Astrocyte (in vitro differentiated cells and primary cell): Measurements from ENCODE around the gene CNN1. TPM values are rescaled to one million over a fixed set of nuclear protein-coding genes. Genes with fewer than 3 reads are reported as not detected.

ENCODE experiments used
- DNase-seq: peaks from one replicate; pipeline ENCODE4 v3.0.0-alpha.2; 2010; ENCODE audit warnings: low read depth
- FAIRE-seq: peaks from 2 replicates; lab custom pipeline; 2011; peaks lifted over from hg19 to GRCh38; lab: Jason Lieb, UNC
- H2AFZ ChIP-seq: 2 replicates; pipeline ENCODE4 v1.6.0; 2012; ENCODE audit warnings: low read depth, low read length, inconsistent platforms
- H3K27ac ChIP-seq: 2 replicates; pipeline ENCODE4 v1.5.1; 2011; ENCODE audit warnings: low read depth, low read length, inconsistent platforms
- H3K27me3 ChIP-seq: 2 replicates; pipeline ENCODE4 v1.6.0; 2011; ENCODE audit warnings: low read length, inconsistent platforms; ENCODE audit not compliant: insufficient read depth
- H3K36me3 ChIP-seq: 2 replicates; pipeline ENCODE4 v1.5.1; 2011; ENCODE audit warnings: low read length, inconsistent platforms; ENCODE audit not compliant: insufficient read depth
- H3K4me1 ChIP-seq: 2 replicates; pipeline ENCODE4 v1.5.1; 2011; ENCODE audit warnings: low read length, inconsistent platforms; ENCODE audit not compliant: insufficient read depth
- H3K4me2 ChIP-seq: 2 replicates; pipeline ENCODE4 v1.6.0; 2012; ENCODE audit warnings: low read length, inconsistent platforms
- H3K4me3 ChIP-seq: 2 replicates; pipeline ENCODE4 v1.5.1; 2011; ENCODE audit warnings: low read depth, mild to moderate bottlenecking, low read length, inconsistent platforms; ENCODE audit not compliant: insufficient read depth
- H3K79me2 ChIP-seq: 2 replicates; pipeline ENCODE4 v1.6.0; 2012; ENCODE audit warnings: mild to moderate bottlenecking, low read length, inconsistent platforms; ENCODE audit not compliant: insufficient read depth
- H3K9ac ChIP-seq: 2 replicates; pipeline ENCODE4 v1.6.0; 2012; ENCODE audit warnings: mild to moderate bottlenecking, low read length, inconsistent platforms
- H3K9me3 ChIP-seq: 2 replicates; pipeline ENCODE4 v1.5.1; 2012; ENCODE audit warnings: low read depth, mild to moderate bottlenecking, low read length, inconsistent platforms; ENCODE audit not compliant: insufficient read depth
- H4K20me1 ChIP-seq: 2 replicates; pipeline ENCODE4 v1.6.0; 2012; ENCODE audit warnings: low read length, inconsistent platforms; ENCODE audit not compliant: insufficient read depth
- H3K27ac Mint-ChIP-seq: one replicate; pipeline ENCODE4 v1.8.0; 2021; ENCODE audit warnings: mild to moderate bottlenecking, mixed read lengths; ENCODE audit not compliant: unreplicated experiment
- H3K27me3 Mint-ChIP-seq: one replicate; pipeline ENCODE4 v1.8.0; 2021; ENCODE audit warnings: low read depth, mixed read lengths; ENCODE audit not compliant: unreplicated experiment
- H3K36me3 Mint-ChIP-seq: one replicate; pipeline ENCODE4 v1.8.0; 2021; ENCODE audit warnings: low read depth, mixed read lengths; ENCODE audit not compliant: unreplicated experiment
- H3K4me1 Mint-ChIP-seq: one replicate; pipeline ENCODE4 v1.8.0; 2021; ENCODE audit warnings: low read depth, mixed read lengths; ENCODE audit not compliant: unreplicated experiment
- H3K4me3 Mint-ChIP-seq: one replicate; pipeline ENCODE4 v1.8.0; 2021; ENCODE audit warnings: mild to moderate bottlenecking, moderate library complexity, mixed read lengths; ENCODE audit not compliant: unreplicated experiment
- H3K9me3 Mint-ChIP-seq: one replicate; pipeline ENCODE4 v1.8.0; 2021; ENCODE audit warnings: mild to moderate bottlenecking, mixed read lengths; ENCODE audit not compliant: unreplicated experiment
- CTCF ChIP-seq: IDR thresholded peaks from 2 replicates; pipeline ENCODE4 v1.5.1; 2011; ENCODE audit warnings: low read depth, mild to moderate bottlenecking, inconsistent platforms, low read length, moderate library complexity; ENCODE audit not compliant: insufficient read depth
- EZH2 ChIP-seq: IDR thresholded peaks from 2 replicates; pipeline ENCODE4 v1.6.1; 2012; ENCODE audit warnings: mild to moderate bottlenecking, low read length, inconsistent platforms; ENCODE audit not compliant: insufficient read depth
- total RNA-seq: library from RNA; stranded (reverse); gene quantifications from 2 replicates; pipeline ENCODE4 v1.2.1, GENCODE V29; 2021

Gene CNN1
- total RNA-seq, 1 donor from 2014 or later: 236 TPM

GRCh38 chr19:11528551-11529341 lies 9.9 kb upstream of the CNN1 start, which contains the start of gene ECSIT:
Gene ECSIT, minus strand, starts transcription at chr19:11529134. Its CDS starts 9,964 bp downstream, at chr19:11519170.
- Histone ChIP-seq H3K79me2 (peaks cover 15% of the 10 kb centered on the region), H2AFZ (peak within 1 kb of the TSS; percentile 81), H3K4me2 (peak within 1 kb of the TSS; percentile 86), H3K4me1 (peaks cover 21% of the 10 kb centered on the region), H4K20me1 (peaks cover 8% of the 10 kb centered on the region), H3K4me3 (peak within 1 kb of the TSS; percentile 78), H3K27me3 (no peaks in the 10 kb centered on the region), H3K9me3 (no peaks in the 10 kb centered on the region), H3K27ac (peak within 1 kb of the TSS; percentile 90), H3K9ac (peak within 1 kb of the TSS; percentile 78), H3K36me3 (peaks cover 2% of the 10 kb centered on the region)
- Mint-ChIP-seq H3K4me1 (peaks cover 13% of the 10 kb centered on the region), H3K27ac (peak within 1 kb of the TSS; percentile 97), H3K27me3 (no peaks in the 10 kb centered on the region), H3K4me3 (peak within 1 kb of the TSS; percentile 98), H3K36me3 (no peaks in the 10 kb centered on the region), H3K9me3 (no peaks in the 10 kb centered on the region)
- FAIRE-seq (peak; percentile 59), DNase-seq (peak; percentile 95)
- no peak for TF ChIP-seq EZH2
- TF ChIP-seq CTCF: no peak

DNA sequence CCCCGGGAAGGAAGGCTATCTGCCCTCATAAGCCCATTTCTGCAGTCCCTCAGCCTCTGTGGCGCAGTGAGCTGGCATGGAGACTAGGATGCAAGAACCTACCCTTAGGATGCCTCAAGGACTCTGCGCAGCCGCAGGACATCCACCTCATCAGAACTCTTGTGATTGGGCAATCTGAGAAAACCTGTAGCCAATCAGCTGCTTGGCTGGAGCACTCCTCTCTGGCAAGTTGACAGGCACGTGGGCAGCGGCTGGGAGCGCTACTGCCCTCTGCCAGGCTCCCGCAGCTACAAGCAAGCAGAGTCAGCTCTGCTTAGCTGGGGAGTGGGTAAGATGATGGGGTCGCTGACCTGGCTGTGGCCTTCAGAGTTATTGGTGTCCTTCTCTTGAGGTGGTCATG lies 8.2 kb upstream of the CNN1 start:
- peaks cover 22% of the 10 kb centered on the region for H3K4me1 ChIP-seq
- TF ChIP-seq CTCF (no peak), EZH2 (no peak)
- H3K27ac ChIP-seq: no peak overlapping the region
- FAIRE-seq (no peak), DNase-seq (peak; percentile 68)
- H3K9me3 ChIP-seq: no peaks in the 10 kb centered on the region
- H3K27ac Mint-ChIP-seq: peak overlapping the region; percentile 19
- H3K79me2 ChIP-seq: peaks cover 15% of the 10 kb centered on the region
- H3K36me3 Mint-ChIP-seq: no peaks in the 10 kb centered on the region
- H3K4me3 ChIP-seq: no peak overlapping the region
- no peaks in the 10 kb centered on the region for H3K27me3 Mint-ChIP-seq
- no peak overlapping the region for H2AFZ ChIP-seq
- H3K9me3 Mint-ChIP-seq: no peaks in the 10 kb centered on the region
- peaks cover 2% of the 10 kb centered on the region for H3K36me3 ChIP-seq
- no peak overlapping the region for H3K4me2 ChIP-seq
- no peak overlapping the region for H3K9ac ChIP-seq
- peaks cover 8% of the 10 kb centered on the region for H4K20me1 ChIP-seq
- no peaks in the 10 kb centered on the region for H3K27me3 ChIP-seq
- no peak overlapping the region for H3K4me3 Mint-ChIP-seq
- peaks cover 18% of the 10 kb centered on the region for H3K4me1 Mint-ChIP-seq

DNA sequence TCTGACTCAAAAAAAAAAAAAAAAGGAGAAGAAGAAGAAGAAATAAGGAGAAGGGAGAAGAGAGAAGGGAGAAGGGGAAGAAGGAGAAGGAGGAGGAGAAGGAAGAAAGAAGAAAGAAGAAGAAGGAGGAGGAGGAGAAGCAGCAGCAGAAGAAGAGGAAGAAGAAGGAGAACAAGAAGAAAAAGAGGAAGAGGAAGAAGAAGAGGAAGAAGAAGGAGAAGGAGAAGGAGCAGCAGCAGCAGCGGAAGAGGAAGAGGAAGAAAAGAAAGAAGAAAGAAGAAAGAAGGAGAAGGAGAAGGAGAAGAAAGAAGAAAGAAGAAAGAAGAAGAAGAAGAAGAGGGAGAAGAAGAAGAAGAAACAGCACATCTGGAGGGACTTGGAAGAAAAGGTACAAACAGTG lies 4.1 kb upstream of the CNN1 start:
- Histone ChIP-seq H3K9ac (no peak overlapping the region), H3K4me2 (no peak overlapping the region), H3K4me1 (peaks cover 37% of the 10 kb centered on the region), H3K9me3 (no peaks in the 10 kb centered on the region), H2AFZ (no peak overlapping the region), H3K27me3 (no peaks in the 10 kb centered on the region), H3K4me3 (no peak overlapping the region), H4K20me1 (no peaks in the 10 kb centered on the region), H3K27ac (no peak overlapping the region), H3K79me2 (peaks cover 6% of the 10 kb centered on the region), H3K36me3 (no peaks in the 10 kb centered on the region)
- FAIRE-seq (no peak), DNase-seq (no peak)
- TF ChIP-seq CTCF (no peak), EZH2 (no peak)
- H3K4me3 Mint-ChIP-seq: no peak overlapping the region
- peaks cover 25% of the 10 kb centered on the region for H3K4me1 Mint-ChIP-seq
- no peaks in the 10 kb centered on the region for H3K9me3 Mint-ChIP-seq
- no peaks in the 10 kb centered on the region for H3K36me3 Mint-ChIP-seq
- no peaks in the 10 kb centered on the region for H3K27me3 Mint-ChIP-seq
- no peak overlapping the region for H3K27ac Mint-ChIP-seq
